ENCODE results near the gene ELMO1.

Gene ELMO1

DNA sequence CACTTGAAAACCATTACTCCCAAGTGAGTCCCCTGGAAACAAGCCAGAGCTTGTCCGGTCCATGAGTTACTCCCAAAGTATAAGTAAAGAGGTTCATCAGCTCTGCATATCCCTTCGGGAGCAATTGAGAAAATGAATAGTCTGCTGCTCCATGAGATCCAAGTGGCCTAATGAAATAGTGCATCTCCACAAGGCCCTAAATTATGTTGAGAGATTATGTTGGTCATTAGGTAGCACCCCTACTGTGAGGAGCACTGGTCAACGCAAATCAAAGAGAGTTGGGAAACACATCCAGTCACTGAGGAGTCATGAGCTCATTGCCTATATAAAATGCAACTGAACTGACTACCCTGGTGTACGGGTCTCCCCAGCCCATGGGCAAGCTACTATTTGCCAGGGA is 518.9 kb downstream of the ELMO1 start:
- DNase-seq, result no peak

DNA sequence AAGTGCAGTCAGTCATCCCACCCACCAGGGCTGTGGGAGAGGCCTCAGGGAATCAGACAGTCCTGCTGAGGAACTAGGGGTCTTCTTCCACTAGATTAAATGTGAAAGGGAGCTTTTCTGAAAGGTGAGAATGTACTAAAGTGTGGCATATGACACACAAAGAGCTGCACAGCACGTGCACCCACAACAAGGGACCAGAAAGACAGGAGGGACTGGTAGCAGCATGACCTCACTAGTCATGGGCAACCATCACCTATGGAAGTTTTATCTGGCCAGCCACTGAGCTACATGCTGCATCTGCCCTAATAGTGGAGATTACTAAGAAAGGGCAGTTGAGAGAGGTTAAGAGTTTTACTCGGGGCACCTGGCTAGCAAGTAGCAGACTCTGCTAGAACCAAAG is 519.9 kb downstream of the ELMO1 start:
- DNase-seq, result no peak

DNA sequence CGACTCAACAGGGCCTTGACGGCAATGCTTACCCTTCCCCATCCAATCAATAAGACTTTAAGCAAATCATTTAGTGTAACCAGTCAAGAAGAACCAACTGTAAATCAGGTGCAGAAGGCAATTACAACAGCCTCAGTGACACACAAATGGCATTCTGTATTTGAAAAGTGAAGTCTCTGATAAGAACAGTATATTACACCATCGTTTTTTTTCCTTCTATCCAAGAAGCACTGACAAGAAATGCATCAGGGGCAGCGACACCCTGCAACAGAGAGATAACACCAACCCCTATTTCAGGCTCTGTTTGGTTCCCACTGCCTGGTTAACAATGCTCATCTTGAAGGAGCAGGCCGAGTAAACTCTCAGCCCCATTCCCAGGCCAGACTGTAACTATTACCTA is 520.4 kb downstream of the ELMO1 start:
- peak; percentile 91 for DNase-seq

DNA sequence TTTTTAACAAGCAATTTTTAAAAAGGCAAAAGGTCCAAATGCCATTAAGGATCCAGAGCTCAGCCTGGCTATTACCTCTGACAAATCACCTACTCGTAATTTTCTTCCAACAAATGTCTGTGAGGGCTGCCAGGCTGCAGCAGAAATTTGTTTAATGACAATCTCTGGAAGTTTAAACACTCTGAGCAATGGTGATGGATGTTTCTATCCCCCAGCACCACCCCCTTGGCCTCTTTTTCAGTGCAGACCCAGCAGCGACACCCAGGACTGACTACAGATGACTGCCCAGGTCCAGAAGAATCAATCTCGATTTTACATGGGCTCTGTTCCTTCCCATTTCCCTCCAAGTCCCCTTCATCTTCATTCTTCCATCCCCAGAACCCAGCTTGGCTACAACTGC is 523.0 kb downstream of the ELMO1 start:
- DNase-seq, result no peak

DNA sequence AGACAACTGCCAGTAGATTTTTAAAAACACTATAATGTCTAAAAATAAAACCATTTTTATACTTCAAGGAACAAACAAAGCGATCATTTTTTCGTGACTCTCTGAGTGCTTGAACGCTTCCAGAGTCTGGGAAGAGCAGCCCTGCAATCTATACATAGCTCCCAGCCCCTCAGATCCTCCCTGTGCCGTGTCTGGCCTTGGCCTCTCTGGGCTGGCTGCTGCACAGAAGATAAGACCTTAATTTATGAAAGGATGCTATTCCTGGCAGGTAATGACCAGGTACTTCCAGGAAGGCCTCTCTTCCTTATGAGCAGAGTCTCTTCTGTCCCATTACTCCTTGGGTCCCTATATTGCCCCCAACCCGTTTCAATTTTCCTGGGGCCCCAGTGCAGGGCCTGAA is 523.5 kb downstream of the ELMO1 start:
- no peak for DNase-seq

DNA sequence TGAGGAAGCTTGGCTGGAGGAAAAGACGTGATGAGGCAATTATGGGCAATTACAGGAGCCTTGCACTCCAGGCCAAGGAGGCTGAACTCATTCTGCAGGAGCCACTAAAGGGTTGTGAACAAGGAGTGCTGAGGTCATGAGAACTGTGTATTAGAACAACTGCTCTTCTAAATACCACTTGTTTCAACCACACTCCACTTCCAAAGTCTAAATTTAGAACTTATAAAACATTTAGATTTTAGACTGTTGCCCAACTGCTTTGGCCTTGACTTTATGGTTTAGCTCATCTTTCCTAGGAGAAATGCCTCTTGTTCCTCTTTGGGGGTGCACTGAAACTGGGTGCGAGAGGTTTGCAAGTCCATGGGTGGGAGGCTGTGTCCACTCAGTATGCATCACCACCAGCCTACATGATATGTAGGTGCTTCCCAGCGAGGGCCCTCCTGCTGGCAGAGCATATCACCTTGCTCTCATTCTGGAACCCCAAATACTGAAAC is 524.7 kb downstream of the ELMO1 start:
- no peak for DNase-seq

DNA sequence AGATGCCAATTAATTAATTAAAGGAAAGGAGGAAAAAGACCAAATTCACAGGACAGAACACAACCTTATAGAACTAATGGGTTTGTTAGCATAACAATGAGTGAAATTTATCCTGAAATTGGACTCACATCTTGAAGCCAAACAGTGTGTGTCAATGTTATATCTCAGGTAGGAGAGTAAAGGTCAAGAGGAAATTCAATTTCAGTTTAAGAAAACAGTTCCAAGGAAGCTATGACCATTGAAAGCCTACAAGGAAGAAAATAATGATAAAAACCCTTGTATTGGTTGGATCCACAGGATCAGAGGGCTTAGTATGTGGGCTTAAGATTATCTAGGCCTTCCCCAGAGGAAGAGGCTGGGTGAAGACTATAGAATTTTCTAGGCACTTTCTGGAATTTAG is 525.5 kb downstream of the ELMO1 start:
- no peak for DNase-seq

DNA sequence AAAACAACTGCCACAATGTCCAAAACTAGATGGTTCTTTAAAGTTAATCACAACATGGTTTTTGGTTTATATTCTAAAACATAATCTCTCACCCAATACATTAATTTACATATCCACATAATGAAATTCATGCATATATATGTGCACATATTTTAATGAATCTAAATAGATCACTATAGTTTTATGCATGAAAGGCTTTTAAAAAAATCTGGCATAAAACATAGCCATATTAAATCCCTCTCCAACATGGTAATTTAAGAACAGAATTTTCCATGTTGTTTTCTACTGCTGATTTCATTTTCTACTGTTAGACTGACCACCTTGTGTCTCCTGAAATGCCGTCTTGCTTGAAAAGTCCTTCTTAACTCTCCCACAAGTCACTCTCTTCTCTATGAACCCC is 528.2 kb downstream of the ELMO1 start:
- DNase-seq, result no peak

DNA sequence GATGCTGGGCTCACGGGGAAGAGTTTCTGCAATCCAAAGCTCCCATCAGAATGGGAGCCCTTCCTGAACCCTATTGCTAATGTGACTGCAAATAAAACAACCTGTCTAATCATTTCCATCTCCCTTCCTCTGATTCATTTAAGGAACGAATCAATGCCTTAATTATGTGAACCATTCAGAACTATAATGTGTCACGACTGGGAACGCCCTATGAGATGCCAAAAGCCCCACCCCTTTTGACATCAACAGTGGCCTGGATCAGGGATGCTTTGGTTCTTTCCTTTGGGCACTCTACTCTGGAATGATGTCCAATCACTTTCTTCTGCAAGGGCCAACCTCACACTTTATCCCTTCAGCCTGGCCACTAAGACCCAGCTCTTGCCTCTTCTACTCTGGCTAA is 528.9 kb downstream of the ELMO1 start:
- no peak for DNase-seq

DNA sequence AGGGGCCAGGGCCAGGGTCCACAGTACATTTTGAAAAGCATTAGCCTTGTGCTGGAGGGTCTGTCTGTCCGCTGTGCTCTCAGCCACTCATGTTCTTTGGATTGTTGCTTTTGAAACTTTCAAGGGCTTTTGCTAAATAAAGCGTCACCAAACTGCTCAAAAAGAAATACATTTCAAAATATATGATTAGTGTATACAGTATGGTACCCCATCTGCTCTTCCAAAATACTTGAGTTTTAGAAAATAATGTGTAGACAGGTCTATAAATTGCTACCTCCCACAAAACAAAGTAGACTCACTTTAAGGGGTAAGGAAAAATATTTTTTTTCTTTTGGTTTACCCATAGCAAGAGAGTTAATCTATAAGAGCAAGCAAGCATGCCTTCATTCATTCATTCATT is 530.1 kb downstream of the ELMO1 start:
- DNase-seq, result no peak

DNA sequence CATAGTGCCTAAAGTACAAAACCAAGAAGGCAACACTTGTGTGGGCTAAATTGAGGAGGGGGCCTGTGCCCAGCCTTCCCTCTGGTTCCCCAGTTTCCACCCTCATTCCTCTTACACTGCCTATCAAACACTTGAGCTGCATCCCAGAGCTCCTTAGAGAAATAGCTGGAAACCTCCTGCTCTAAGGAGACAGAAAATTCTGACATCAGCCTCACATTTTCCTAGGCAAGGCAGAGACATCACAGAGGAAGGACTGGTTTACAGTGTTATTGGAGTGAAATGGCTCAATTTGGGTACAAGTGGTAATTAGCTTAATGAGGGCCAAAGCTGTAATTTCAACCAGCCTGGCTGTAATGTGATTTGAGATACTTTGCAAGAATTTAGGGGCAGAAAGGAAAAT is 532.0 kb downstream of the ELMO1 start:
- no peak for DNase-seq

DNA sequence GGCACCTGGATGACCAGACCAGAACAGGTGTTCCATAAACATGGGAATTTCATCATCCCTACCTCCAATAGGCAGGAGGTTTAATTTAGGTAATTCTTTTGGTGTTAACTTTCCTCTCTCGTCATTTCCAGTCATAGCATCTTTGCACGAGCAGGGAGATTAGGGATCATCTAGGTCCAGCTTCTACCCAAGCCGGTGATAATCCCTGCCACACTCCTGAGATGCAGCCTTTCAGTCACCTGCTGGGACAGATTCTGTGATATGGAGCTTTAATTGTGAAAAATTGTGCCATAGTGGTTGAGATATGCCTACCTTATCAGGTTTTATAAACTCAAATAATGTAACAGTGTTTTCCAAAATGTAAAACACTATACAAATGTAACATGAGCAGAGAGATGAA is 532.5 kb downstream of the ELMO1 start:
- no peak for DNase-seq

DNA sequence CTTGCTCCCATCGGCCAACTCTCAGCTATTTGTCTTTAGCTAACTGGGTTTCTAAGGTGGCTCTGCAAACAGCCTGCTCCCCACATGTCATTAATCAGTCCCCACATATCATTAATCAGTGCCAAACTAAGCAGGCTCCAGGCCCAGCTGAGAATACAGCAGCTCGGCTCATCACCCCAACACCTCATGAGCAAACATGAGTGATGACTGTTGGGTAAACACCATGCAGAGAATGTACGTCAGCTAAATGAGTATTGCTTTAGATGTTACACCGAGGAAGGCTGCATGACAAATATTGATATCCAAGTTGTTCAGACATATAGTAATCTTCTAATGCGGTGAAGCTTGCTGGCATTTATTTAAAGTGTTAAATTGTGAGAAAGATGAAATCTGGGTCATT is 536.9 kb downstream of the ELMO1 start:
- no peak for DNase-seq

DNA sequence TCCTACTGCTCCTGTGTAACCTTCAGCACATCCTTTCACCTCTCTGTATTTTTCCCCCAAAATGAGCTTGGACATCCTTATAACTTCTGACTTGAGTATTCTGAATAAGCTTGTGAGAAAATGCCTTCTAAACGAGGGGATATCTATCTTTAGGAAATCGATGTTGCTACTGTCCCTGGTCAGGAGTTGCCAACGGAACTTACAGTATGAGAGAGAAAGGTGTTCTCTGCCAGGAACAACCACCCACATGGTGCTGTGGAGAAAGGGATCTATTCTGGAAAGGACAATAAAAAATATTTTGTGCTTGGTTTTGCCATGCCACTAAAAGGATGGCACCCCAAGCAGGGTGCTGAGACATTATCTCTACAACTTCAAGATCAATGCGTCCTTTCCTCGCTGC is 537.8 kb downstream of the ELMO1 start:
- DNase-seq, result no peak

DNA sequence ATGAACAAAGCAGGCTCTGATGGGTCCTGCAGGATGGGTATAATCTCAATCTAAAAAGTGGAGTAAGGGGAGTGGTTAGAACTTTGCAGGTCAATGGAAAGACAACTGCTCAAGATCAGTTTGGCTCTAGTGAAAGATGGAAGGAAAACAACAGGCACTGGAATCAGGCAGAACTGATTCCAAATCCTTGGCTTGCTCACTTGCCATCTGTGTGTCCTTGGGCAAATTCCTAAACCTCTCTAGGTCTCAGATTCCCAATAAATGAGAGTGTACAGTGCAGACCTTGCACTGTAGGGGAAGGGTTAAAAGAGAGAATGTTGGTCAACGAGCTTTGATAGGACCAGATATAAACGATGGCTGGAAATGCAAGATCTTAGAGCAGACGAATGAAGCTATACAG is 538.3 kb downstream of the ELMO1 start:
- DNase-seq, result no peak

DNA sequence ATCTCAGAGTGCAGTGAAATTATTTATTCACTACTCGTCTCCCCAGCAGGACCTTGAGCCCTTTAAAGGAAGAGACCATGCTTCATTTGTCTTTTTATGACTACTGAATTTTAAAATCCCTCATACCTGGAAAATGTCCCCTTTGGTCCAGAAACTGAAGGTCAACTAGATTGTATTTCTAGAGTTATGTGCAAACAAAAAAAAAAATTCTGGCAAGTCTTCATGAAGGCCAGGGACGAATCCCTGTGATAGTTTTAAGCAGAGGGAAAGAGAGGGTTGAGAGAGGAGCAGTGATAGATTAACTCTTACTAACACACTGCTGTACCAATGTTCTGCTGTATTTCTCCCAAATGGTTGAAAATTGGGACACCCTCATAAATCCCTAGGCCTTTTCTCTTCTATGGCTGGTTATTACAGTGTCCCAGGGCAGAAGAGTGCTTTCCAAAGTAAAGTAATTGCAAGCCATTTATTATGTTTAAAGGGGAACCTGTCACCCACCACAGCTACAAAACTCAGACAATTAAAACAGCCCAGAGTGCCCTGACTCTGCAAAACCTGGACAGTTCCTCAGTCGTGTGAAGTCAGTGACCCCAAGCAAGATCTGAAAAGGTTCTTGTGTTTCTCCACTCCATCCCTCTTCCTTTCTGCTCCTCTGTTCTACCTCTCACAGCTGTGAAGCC is 541.6 kb downstream of the ELMO1 start:
- no peak for DNase-seq

DNA sequence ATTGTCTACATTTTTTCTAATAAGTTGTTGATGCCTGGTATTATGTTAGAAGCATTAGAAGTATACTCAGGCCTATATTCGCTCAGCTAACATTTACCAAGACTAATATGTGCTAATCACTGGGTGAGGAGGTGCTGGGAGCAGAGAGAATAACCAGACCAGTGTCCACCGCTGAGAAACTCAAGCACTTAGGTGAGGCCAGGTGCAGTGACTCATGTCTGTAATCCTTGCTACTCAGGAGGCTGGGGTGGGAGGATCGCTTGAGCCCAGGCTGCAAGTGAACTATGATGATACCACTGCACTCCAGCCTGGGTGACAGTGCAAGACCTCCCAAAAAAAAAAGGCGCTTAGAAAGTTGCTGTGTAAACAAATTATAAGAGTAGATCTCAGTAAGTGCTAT is 542.2 kb downstream of the ELMO1 start:
- DNase-seq, result no peak

DNA sequence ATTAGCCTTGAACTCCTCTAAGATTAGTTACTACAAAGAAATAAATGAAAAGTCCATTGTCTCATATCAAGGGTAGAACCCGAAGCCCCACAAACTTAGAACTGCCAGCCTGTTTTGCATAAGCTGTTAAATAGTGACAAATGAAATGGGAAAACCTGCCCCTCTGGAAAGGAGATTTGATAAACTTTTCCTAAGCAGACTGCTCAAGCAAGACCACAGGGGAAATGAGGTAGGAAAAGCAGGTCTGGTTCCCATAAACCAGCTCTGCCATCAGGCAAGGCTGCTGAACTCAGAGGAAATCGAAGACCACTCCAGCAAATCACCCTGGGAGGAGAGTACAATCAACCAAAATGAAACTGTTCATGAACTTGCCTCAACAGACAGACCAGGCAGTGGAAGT is 542.8 kb downstream of the ELMO1 start:
- no peak for DNase-seq

DNA sequence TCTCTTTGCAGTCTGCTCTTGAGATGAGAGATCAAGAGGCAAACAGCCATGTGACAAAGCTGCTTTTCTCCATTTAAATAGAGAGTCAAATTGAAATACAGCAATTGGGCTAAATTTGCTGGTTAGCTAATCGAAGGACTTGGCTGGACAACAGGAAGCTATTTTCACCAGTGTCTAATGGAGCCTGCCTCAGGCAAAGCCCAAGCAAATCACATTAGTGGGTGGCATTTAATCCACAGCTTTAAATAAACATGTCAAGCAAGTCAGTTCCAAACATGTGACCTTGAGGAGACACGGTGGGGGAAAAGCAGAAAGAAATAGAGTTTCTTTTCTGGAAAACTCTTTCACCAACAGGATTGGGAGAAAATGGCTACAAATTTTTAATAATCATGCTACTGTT is 543.9 kb downstream of the ELMO1 start:
- DNase-seq, result no peak

DNA sequence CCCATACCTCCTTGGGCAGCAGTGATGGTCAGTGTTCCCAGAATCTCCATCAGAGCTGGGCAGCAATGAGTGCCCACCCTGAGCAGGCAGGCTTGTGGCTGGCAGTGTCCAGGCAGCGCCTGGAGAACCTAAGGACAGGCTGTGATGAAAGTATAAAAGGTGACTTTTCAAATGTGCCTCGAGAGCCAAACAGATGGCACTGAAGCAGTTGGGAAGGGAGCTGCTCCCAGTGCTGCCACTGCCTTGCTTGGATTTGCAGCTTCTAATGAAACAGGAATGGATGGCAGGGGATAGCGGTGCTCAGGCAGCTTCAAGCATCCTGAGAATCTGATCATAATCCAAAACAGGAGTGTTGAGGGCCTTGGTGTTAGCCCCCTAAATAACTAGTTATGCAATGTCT is 544.6 kb downstream of the ELMO1 start:
- DNase-seq, result no peak

DNA sequence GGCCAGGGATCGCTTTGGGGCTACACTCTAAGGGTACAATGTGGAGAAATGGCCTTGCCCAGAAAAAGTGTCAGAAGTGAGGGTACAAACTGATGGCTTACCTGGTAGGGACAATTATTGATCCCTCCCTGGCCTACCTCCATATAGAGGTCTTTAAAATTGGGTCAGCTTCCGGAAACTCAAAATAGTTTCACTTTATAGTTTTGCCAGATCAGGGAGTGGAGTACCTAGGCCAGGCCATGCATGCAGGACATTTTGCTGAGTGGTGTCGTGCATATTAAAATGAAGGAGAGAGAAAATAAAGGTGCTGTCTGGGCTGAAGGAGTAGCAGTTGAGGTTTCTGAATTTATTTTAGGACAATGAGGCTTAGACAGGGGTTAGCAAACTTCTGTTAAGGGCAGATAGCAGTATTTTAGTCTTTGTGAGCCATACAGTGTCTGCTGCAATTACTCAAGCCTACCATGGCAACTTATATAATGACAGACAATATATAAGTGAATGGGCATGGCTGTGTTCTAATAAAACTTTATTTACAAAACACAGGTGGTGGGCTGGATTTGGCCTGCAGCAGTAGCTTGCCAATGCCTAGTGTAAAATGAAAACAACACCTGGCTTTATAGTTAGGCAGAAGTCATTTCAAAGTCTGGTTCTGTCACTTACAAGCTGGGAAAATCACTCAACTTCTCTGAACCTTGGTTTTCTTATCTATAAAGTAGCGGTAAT is 547.5 kb downstream of the ELMO1 start:
- DNase-seq, result no peak

DNA sequence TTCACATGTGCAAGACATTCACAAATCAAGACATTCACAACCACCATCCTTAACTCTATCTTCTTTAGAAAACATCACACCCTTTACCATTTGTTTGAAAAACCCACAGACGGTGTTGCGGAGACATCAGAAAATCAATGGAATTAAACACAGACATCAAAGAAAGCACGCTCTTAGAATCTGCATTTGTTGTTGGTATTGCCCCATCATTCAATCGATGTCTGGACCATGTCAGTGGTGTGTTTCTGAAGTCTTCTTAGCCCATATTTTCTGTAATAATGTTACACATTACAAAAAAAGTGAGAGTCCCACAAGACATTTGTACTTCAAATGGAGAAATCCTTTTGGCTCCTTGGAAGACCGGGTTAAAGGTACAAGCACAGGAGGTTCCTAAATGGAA is 550.5 kb downstream of the ELMO1 start:
- no peak for DNase-seq

DNA sequence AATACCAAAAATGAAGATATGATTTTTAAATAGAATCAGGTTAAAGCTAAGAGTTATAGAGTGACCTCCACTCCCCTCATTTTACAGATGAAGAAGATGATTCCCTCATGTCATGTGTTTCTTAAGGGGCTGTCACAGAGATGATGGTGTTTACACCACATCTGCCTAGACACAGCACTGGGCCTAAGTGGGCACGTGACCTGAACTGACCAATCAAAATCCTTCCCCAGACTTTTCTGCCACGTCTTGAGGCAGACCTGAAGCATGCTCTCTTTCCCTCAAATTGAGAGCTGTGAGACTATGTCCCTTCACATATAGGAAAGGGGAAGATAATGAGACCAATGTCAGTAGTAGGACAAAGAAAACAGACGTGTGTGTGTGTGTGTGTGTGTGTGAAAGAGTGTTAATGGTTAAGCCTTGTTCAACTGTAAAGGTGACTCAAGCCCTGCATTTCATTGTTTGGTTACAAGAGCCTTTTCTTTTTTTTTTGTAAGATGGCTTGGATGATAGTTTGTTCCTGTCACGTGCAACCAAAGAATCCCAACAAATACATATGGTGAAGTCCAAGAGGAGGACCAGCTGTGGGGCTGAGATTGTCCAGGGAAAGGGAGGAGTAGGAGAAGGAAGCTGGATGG is 551.6 kb downstream of the ELMO1 start:
- DNase-seq, result no peak

DNA sequence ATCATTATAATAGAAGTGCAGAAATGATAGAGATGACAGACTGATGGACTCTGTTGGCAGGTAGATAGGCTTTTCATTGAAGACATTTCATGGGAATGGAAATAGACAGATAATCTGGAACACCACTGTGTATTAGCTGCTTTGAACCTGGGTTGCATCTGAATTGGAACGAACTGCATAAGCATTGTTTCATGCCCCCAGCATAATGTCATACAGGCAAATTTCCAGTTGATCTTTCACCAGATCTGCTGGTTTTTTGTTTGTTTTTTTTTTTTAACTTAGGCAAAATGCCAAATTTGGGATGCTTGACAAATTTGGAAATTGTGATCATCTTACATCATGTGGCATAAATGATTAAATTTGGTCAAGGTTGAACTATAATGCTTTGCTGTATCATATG is 552.2 kb downstream of the ELMO1 start:
- DNase-seq, result no peak
